ENCODE data around the gene MRPL28.
"Not testable (repeated sequence)": the region's sequence is repeated elsewhere in the genome, so short reads cannot be mapped to it uniquely, and the experiment has no call there.

The MRPL28 gene

GRCh38 chr16:397736-398332 lies 27.5 kb upstream of the MRPL28 start:
- DNase-seq (ENCODE audit: low read depth, low spot score) = no peak
- no peaks in the 10 kb centered on the region for H3K27me3 ChIP-seq (ENCODE audit: insufficient read depth, insufficient read length)
- H3K4me1 ChIP-seq (ENCODE audit: insufficient read depth, insufficient read length) = peaks cover 19% of the 10 kb centered on the region
- H3K9me3 ChIP-seq (ENCODE audit: insufficient read depth, low read length) = no peaks in the 10 kb centered on the region
- peak overlapping the region; percentile 78 for H3K9ac ChIP-seq (ENCODE audit: insufficient read length, low read depth)
- peaks cover 29% of the 10 kb centered on the region for H3K36me3 ChIP-seq (ENCODE audit: insufficient read depth, insufficient read length, low read length)
- TF ChIP-seq YY1 (IDR thresholded peaks at IDR 0.05; ENCODE audit: insufficient read depth, insufficient read length) (no peak), SUZ12 (IDR thresholded peaks at IDR 0.05; ENCODE audit: extremely low read depth, insufficient read depth, insufficient read length) (no peak), ZNF274 (IDR thresholded peaks at IDR 0.05; ENCODE audit: low read depth, low read length) (no peak)
- H3K4me3 ChIP-seq (ENCODE audit: insufficient read length, low read depth) = peak overlapping the region; percentile 36

DNA sequence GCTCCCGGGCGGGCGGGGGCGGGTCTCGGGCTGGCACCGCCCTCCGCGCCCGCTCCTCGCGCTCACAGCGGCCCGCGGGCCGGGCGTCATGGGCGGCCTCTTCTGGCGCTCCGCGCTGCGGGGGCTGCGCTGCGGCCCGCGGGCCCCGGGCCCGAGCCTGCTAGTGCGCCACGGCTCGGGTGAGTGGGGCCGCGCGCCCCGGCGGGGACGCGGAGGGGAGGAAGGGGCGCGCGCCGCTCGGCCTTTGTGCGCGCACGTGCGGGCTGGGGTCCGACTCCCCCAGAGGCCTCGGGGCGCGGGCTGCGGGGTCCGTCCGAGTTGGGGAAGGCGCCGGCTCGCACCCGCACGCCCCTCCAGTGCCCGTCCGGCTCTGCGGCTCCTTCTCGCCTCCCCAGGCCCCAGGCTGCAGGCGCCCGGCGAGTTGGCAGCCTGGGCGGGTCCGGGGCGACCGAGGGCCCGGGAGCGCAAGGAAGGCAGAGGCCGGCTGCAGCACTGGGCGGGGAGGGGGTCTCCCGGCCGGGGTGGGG lies 26.9 kb upstream of the MRPL28 start, which contains the start of gene NME4:
NME4 (plus strand) TSS at position 65 of the 527 bp plus-strand sequence; CDS start at position 89, 24 bp downstream.
- Histone ChIP-seq H3K9me3 (ENCODE audit: insufficient read depth, low read length) (peaks cover 4% of the 10 kb centered on the region; the same call in 1 of the 2 replicates), H3K36me3 (ENCODE audit: insufficient read depth, insufficient read length, low read length) (peaks cover 29% of the 10 kb centered on the region), H3K27me3 (ENCODE audit: insufficient read depth, insufficient read length) (no peaks in the 10 kb centered on the region), H3K9ac (ENCODE audit: insufficient read length, low read depth) (peak within 1 kb of the TSS; percentile 93), H3K4me1 (ENCODE audit: insufficient read depth, insufficient read length) (peaks cover 19% of the 10 kb centered on the region), H3K4me3 (ENCODE audit: insufficient read length, low read depth) (peak within 1 kb of the TSS; percentile 63)
- TF ChIP-seq SUZ12 (IDR thresholded peaks at IDR 0.05; ENCODE audit: extremely low read depth, insufficient read depth, insufficient read length) (no peak), YY1 (IDR thresholded peaks at IDR 0.05; ENCODE audit: insufficient read depth, insufficient read length) (no peak), ZNF274 (IDR thresholded peaks at IDR 0.05; ENCODE audit: low read depth, low read length) (no peak)
- DNase-seq (ENCODE audit: low read depth, low spot score) = no peak

- TF ChIP-seq SUZ12 (IDR thresholded peaks at IDR 0.05; ENCODE audit: extremely low read depth, insufficient read depth, insufficient read length) (no peak), YY1 (IDR thresholded peaks at IDR 0.05; ENCODE audit: insufficient read depth, insufficient read length) (no peak)
- Histone ChIP-seq H3K4me3 (ENCODE audit: insufficient read length, low read depth) (peak overlapping the region; percentile 52), H3K27me3 (ENCODE audit: insufficient read depth, insufficient read length) (no peaks in the 10 kb centered on the region), H3K9ac (ENCODE audit: insufficient read length, low read depth) (peak overlapping the region; percentile 81), H3K36me3 (ENCODE audit: insufficient read depth, insufficient read length, low read length) (peaks cover 29% of the 10 kb centered on the region), H3K9me3 (ENCODE audit: insufficient read depth, low read length) (peaks cover 9% of the 10 kb centered on the region; the same call in 1 of the 2 replicates), H3K4me1 (ENCODE audit: insufficient read depth, insufficient read length) (peaks cover 19% of the 10 kb centered on the region)
- DNase-seq (ENCODE audit: low read depth, low spot score) = no peak
Observed at GRCh38 chr16:396605-397004, 26.3 kb upstream of the MRPL28 start.

GRCh38 chr16:396199-396598 lies 25.9 kb upstream of the MRPL28 start:
- Histone ChIP-seq H3K27me3 (ENCODE audit: insufficient read depth, insufficient read length) (no peaks in the 10 kb centered on the region), H3K4me1 (ENCODE audit: insufficient read depth, insufficient read length) (peaks cover 19% of the 10 kb centered on the region), H3K9me3 (ENCODE audit: insufficient read depth, low read length) (peaks cover 9% of the 10 kb centered on the region; the same call in 1 of the 2 replicates), H3K4me3 (ENCODE audit: insufficient read length, low read depth) (peak overlapping the region; percentile 52), H3K9ac (ENCODE audit: insufficient read length, low read depth) (peak overlapping the region; percentile 81), H3K36me3 (ENCODE audit: insufficient read depth, insufficient read length, low read length) (peaks cover 29% of the 10 kb centered on the region)
- TF ChIP-seq SUZ12 (IDR thresholded peaks at IDR 0.05; ENCODE audit: extremely low read depth, insufficient read depth, insufficient read length) (no peak), YY1 (IDR thresholded peaks at IDR 0.05; ENCODE audit: insufficient read depth, insufficient read length) (no peak), ZNF274 (IDR thresholded peaks at IDR 0.05; ENCODE audit: low read depth, low read length) (no peak)
- no peak for DNase-seq (ENCODE audit: low read depth, low spot score)

DNA sequence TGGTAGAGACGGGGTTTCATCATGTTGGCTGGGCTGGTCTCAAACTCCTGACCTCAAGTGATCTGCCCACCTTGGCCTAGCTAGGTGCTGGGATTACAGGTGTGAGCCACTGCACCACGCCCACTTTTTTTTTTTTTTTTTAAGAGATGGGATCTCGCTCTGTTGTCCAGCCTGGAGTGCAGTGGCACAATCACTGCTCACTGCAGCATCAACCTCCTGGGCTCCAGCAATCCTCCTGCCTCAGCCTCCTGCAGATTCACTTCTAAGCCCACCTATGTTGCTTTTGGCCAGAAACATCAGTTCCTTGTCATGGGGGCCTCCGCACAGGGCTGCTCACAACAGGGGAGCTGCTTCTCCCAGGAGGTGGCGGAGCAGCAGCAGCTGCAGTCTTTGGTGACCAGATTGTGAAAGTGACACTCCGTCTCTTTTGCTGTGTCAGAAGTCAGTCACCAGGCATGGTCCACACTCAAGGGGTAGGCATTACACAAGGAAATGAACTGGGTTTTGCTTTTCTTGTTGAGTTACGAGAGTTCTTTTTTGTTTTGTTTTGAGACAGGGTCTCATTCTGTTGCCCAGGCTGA lies 22.2 kb upstream of the MRPL28 start:
- H3K4me3 ChIP-seq (ENCODE audit: insufficient read length, low read depth) = no peak overlapping the region
- no peaks in the 10 kb centered on the region for H3K36me3 ChIP-seq (ENCODE audit: insufficient read depth, insufficient read length, low read length)
- H3K9me3 ChIP-seq (ENCODE audit: insufficient read depth, low read length) = peaks cover 9% of the 10 kb centered on the region; the same call in 1 of the 2 replicates
- no peak overlapping the region for H3K9ac ChIP-seq (ENCODE audit: insufficient read length, low read depth)
- H3K4me1 ChIP-seq (ENCODE audit: insufficient read depth, insufficient read length) = peaks cover 3% of the 10 kb centered on the region
- H3K27me3 ChIP-seq (ENCODE audit: insufficient read depth, insufficient read length) = no peaks in the 10 kb centered on the region
- DNase-seq (ENCODE audit: low read depth, low spot score) = no peak
- no peak for TF ChIP-seq YY1 (IDR thresholded peaks at IDR 0.05; ENCODE audit: insufficient read depth, insufficient read length)
- no peak for TF ChIP-seq SUZ12 (IDR thresholded peaks at IDR 0.05; ENCODE audit: extremely low read depth, insufficient read depth, insufficient read length)
- no peak for TF ChIP-seq ZNF274 (IDR thresholded peaks at IDR 0.05; ENCODE audit: low read depth, low read length)

- no peaks in the 10 kb centered on the region for H3K36me3 ChIP-seq (ENCODE audit: insufficient read depth, insufficient read length, low read length)
- H3K9ac ChIP-seq (ENCODE audit: insufficient read length, low read depth) = no peak overlapping the region
- peaks cover 4% of the 10 kb centered on the region for H3K4me1 ChIP-seq (ENCODE audit: insufficient read depth, insufficient read length)
- H3K4me3 ChIP-seq (ENCODE audit: insufficient read length, low read depth) = no peak overlapping the region
- DNase-seq (ENCODE audit: low read depth, low spot score) = peak; percentile 80
- no peaks in the 10 kb centered on the region for H3K27me3 ChIP-seq (ENCODE audit: insufficient read depth, insufficient read length)
- H3K9me3 ChIP-seq (ENCODE audit: insufficient read depth, low read length) = peaks cover 9% of the 10 kb centered on the region; the same call in 1 of the 2 replicates
- no peak for TF ChIP-seq SUZ12 (IDR thresholded peaks at IDR 0.05; ENCODE audit: extremely low read depth, insufficient read depth, insufficient read length)
- no peak for TF ChIP-seq YY1 (IDR thresholded peaks at IDR 0.05; ENCODE audit: insufficient read depth, insufficient read length)
- no peak for TF ChIP-seq ZNF274 (IDR thresholded peaks at IDR 0.05; ENCODE audit: low read depth, low read length)
Observed at GRCh38 chr16:391885-392335, 21.6 kb upstream of the MRPL28 start.

GRCh38 chr16:389352-389751 lies 19.0 kb upstream of the MRPL28 start:
- DNase-seq (ENCODE audit: low read depth, low spot score) = no peak
- Histone ChIP-seq H3K27me3 (ENCODE audit: insufficient read depth, insufficient read length) (no peaks in the 10 kb centered on the region), H3K36me3 (ENCODE audit: insufficient read depth, insufficient read length, low read length) (no peaks in the 10 kb centered on the region), H3K4me1 (ENCODE audit: insufficient read depth, insufficient read length) (peaks cover 6% of the 10 kb centered on the region), H3K4me3 (ENCODE audit: insufficient read length, low read depth) (no peak overlapping the region), H3K9me3 (ENCODE audit: insufficient read depth, low read length) (peaks cover 9% of the 10 kb centered on the region; the same call in 1 of the 2 replicates), H3K9ac (ENCODE audit: insufficient read length, low read depth) (peak overlapping the region; percentile 29)
- no peak for TF ChIP-seq SUZ12 (IDR thresholded peaks at IDR 0.05; ENCODE audit: extremely low read depth, insufficient read depth, insufficient read length)
- TF ChIP-seq YY1 (IDR thresholded peaks at IDR 0.05; ENCODE audit: insufficient read depth, insufficient read length) = no peak
- no peak for TF ChIP-seq ZNF274 (IDR thresholded peaks at IDR 0.05; ENCODE audit: low read depth, low read length)

DNA sequence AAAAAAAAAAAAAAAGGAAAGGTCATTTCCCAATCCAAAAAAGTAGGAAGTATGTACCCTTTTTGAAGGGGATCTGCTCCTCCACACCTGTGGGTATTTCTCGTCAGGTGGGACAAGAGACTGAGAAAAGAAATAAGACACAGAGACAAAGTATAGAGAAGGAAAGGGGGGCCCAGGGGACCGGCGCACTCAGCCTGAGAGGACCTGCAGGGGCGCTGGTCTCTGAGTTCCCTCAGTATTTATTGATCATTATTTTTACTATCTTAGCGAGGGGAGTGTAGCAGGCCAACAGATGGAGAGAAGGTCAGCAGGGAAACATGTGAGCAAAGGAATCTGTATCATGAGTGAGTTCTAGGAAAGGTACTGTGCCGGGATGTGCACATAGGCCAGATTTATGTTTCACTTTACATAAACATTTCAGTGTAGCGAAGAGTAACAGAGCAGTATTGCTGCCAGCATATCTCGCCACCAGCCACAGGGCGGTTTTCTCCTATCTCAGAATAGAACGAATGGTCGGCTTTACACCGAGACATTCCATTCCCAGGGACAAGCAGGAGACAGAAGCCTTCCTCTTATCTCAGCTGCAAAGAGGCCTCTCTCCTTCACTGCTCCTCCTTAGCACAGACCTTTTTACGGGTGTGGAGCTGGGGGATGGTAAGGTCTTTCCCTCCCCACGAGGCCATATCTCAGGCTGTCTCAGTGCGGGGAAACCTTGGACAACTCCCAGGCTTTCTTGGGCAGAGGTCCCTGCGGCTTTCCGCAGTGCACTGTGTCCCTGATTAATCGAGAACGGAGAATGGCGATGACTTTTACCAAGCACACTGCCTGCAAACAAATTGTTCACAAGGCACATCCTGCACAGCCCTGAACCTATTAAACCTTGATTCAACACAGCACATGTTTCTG lies 17.7 kb upstream of the MRPL28 start:
- H3K27me3 ChIP-seq (ENCODE audit: insufficient read depth, insufficient read length); DNase-seq (ENCODE audit: low read depth, low spot score); H3K9me3 ChIP-seq (ENCODE audit: insufficient read depth, low read length); H3K36me3 ChIP-seq (ENCODE audit: insufficient read depth, insufficient read length, low read length); H3K9ac ChIP-seq (ENCODE audit: insufficient read length, low read depth); H3K4me3 ChIP-seq (ENCODE audit: insufficient read length, low read depth): not testable (repeated sequence)
- H3K4me1 ChIP-seq (ENCODE audit: insufficient read depth, insufficient read length) = peaks cover 14% of the 10 kb centered on the region
